AG10803 (cell line): ENCODE data around the gene PCDHA8.

Experiments used
- DNase-seq: peaks from one replicate; pipeline ENCODE4 v3.0.0; 2010; ENCODE audit warnings: low read depth
- H3K4me3 ChIP-seq: 2 replicates; pipeline ENCODE4 v1.5.1; 2011; ENCODE audit warnings: mild to moderate bottlenecking, low read length, control low read depth
- CTCF ChIP-seq: conservative IDR thresholded peaks from 2 replicates; pipeline ENCODE4 v1.5.1; 2011; ENCODE audit warnings: mild to moderate bottlenecking, low read length, control low read depth, inconsistent platforms

PCDHA8 gene

DNA sequence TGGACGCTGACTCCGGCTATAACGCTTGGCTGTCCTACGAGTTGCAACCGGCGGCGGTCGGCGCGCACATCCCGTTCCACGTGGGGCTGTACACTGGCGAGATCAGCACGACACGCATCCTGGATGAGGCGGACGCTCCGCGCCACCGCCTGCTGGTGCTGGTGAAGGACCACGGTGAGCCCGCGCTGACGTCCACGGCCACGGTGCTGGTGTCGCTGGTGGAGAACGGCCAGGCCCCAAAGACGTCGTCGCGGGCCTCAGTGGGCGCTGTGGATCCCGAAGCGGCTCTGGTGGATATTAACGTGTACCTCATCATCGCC is 36.2 kb downstream of the PCDHA8 start:
- DNase-seq: no peak
- H3K4me3 ChIP-seq: no peak overlapping the region
- no peak for TF ChIP-seq CTCF

GRCh38 chr5:140881889-140882590 is 41.1 kb downstream of the PCDHA8 start, which contains the start of gene PCDHA13:
Gene PCDHA13, plus strand, starts transcription at chr5:140882124. Its CDS starts 145 bp downstream, at chr5:140882269.
- no peak for DNase-seq
- H3K4me3 ChIP-seq: no peak within 1 kb of the TSS
- TF ChIP-seq CTCF: 0 out of 2 replicates have a peak, but pooled peaks have one; percentile 9

DNA sequence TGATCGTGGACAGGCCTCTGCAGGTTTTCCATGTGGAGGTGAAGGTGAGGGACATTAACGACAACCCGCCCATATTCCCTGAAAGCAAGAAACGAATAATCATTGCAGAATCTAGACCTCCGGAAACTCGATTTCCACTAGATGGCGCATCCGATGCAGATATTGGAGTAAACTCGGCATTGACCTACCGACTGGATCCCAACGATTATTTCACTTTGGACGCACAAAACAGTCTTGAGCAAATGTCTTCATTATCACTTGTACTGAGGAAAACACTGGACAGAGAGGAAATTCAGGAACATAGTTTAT is 41.6 kb downstream of the PCDHA8 start:
- TF ChIP-seq CTCF: no peak
- no peak for DNase-seq
- H3K4me3 ChIP-seq: no peak overlapping the region

- TF ChIP-seq CTCF: no peak
- DNase-seq: no peak
- H3K4me3 ChIP-seq: no peak overlapping the region
These were observed 42.4 kb downstream of the PCDHA8 start for GRCh38 chr5:140883373-140883772.

DNA sequence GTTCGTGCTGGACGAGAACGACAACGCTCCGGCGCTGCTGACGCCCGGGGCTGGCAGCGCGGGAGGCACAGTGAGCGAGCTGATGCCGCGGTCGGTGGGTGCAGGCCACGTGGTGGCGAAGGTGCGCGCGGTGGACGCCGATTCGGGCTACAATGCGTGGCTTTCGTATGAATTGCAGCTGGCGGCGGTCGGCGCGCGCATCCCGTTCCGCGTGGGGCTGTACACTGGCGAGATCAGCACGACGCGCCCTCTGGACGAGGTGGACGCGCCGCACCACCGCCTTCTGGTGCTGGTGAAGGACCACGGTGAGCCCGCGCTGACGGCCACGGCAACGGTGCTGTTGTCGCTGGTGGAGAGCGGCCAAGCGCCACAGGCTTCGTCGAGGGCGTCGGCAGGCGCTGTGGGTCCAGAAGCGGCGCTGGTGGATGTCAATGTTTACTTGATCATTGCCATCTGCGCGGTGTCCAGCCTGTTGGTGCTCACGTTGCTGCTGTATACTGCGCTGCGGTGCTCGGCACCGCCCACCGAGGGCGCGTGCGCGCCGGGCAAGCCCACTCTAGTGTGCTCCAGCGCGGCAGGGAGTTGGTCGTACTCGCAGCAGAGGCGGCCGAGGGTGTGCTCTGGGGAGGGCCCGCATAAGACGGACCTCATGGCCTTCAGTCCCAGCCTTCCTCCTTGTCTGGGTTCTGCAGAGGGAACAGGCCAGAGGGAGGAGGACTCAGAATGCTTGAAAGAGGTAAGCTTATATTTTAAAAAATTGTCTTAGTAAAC is 43.1 kb downstream of the PCDHA8 start:
- H3K4me3 ChIP-seq: no peak overlapping the region
- no peak for TF ChIP-seq CTCF
- DNase-seq: no peak
